Sigmoid colon (tissue), 7 donors: ENCODE results near the gene PATJ. TPM values are rescaled to one million over a fixed set of nuclear protein-coding genes. Genes with fewer than 3 reads are reported as not detected.
"Not testable (repeated sequence)": the region's sequence is repeated elsewhere in the genome, so short reads cannot be mapped to it uniquely, and the experiment has no call there.

ENCODE experiments used
- DNase-seq: peaks from one replicate; pipeline ENCODE4 v3.0.0-alpha.2; 2019
- H3K27ac ChIP-seq, 4 donors: fragments of 200-600 bp; sonication (generic); one replicate each; pipeline ENCODE4 v1.5.1; 2016 to 2019; ENCODE audit warnings: mild to moderate bottlenecking in 1 of 4
- H3K27me3 ChIP-seq, 3 donors: fragments of 200-600 bp; sonication (generic); one replicate each; pipeline ENCODE4 v1.5.1; 2019; ENCODE audit warnings: mild to moderate bottlenecking in 1 of 3
- H3K36me3 ChIP-seq, 4 donors: fragments of 200-600 bp; sonication (generic); one replicate each; pipeline ENCODE4 v1.5.1; 2016 to 2019
- H3K4me1 ChIP-seq, 4 donors: fragments of 200-600 bp; sonication (generic); one replicate each; pipeline ENCODE4 v1.5.1; 2017 to 2019
- H3K4me3 ChIP-seq, 4 donors: fragments of 200-600 bp; sonication (generic); one replicate each; pipeline ENCODE4 v1.5.1; 2017 to 2019; ENCODE audit warnings: mild to moderate bottlenecking in 2 of 4, moderate library complexity in 1 of 4
- H3K9me3 ChIP-seq, 4 donors: fragments of 200-600 bp in 3 of 4; sonication (generic) in 3 of 4; one replicate each; pipeline versions ENCODE4 v1.5.1 to v1.6.1; 2013 to 2019
- CTCF ChIP-seq, 4 experiments: fragments of 450-650 bp in 3 of 4; fragments of 200-600 bp in 1 of 4; IDR thresholded peaks; one replicate each; pipeline ENCODE4 v1.5.1; 2016 to 2019; ENCODE audit warnings: antibody characterized with exemption in 4 of 4, mild to moderate bottlenecking in 3 of 4, moderate library complexity in 2 of 4
- EP300 ChIP-seq, 4 donors: sonication (generic); formaldehyde crosslinking; IDR thresholded peaks; one replicate each; pipeline ENCODE4 v1.6.1; 2017; ENCODE audit warnings: antibody characterized with exemption in 4 of 4
- POLR2A ChIP-seq, 2 donors: fragments of 450-650 bp; IDR thresholded peaks; one replicate each; pipeline ENCODE4 v1.6.1; 2016; ENCODE audit warnings: antibody characterized with exemption in 2 of 2, mild to moderate bottlenecking in 2 of 2, moderate library complexity in 2 of 2
- POLR2AphosphoS5 ChIP-seq, 4 donors: sonication (generic); formaldehyde crosslinking; IDR thresholded peaks; one replicate each; pipeline ENCODE4 v1.6.1; 2017; ENCODE audit warnings: antibody characterized with exemption in 4 of 4
- WGBS, 2 donors: extraction: QIAGEN DNeasy Blood & Tissue Kit; methylation state at CpG; one replicate each; pipeline ENCODE4 v1.1.7; 2013; 5-methylcytosine and 5-hydroxymethylcytosine counted together
- intact Hi-C: fragments of 100-400 bp; cut with DNase I; formaldehyde crosslinking; loops from one replicate; pipeline ENCODE4 v1.15.1; 2023
- polyA plus RNA-seq, 3 donors: library from polyadenylated mRNA; stranded (reverse); fragments of 200-250 nt; gene quantifications; one replicate each; pipeline ENCODE4 v1.2.3, GENCODE V29; 2013
- total RNA-seq, 4 donors: library from RNA; depleted of rRNA; stranded (reverse); fragments of >200 nt; gene quantifications; one replicate each; pipeline ENCODE4 v1.1.0, GENCODE V29; 2016
- donor health status: healthy with polysubstance abuse.
- donor health status: Bipolar disorder and iron deficiency.
- donor health status: healthy.

Gene PATJ
- total and polyA plus RNA-seq, 7 donors, result 10.2 to 33.2 (median 21.3) TPM

- 95 to 97% methylated on average over 3 of the region's 3 CpGs for WGBS, 2 donors
- intact Hi-C loops, result no loop called here
- H3K4me3 ChIP-seq, result no peak overlapping the region
- H3K9me3 ChIP-seq, result no peaks in the 10 kb centered on the region
- no peaks in the 10 kb centered on the region for H3K4me1 ChIP-seq
- no peak for DNase-seq
- no peaks in the 10 kb centered on the region for H3K36me3 ChIP-seq
- no peak overlapping the region for H3K27ac ChIP-seq
- no peak for TF ChIP-seq CTCF (IDR thresholded peaks at IDR 0.05)
- no peak for TF ChIP-seq POLR2AphosphoS5 (IDR thresholded peaks at IDR 0.05)
- TF ChIP-seq POLR2A (IDR thresholded peaks at IDR 0.05), result no peak
- no peak for TF ChIP-seq EP300 (IDR thresholded peaks at IDR 0.05)
- no peaks in the 10 kb centered on the region for H3K27me3 ChIP-seq
Observed at GRCh38 chr1:61931587-61932279, 189.5 kb downstream of the PATJ start.

DNA sequence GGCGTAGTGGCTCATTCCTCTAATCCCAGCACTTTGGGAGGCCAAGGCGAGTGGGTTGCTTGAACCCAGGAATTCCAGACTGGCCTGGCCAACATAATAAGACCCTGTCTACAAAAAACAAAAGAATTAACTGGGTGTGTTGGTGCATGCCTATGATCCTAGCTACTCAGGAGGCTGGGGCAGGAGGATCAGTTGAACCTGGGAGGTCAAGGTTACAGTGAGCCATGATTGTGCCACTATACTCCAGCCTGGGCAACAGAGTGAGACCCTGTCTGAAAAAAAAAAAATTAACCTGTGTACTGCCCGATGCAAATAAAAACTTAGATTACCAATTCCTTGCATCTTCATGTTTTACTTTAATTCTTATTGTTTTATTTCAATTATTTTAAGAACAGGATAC, 193.2 kb downstream of the PATJ start:
- DNase-seq, result no peak
- H3K4me3 ChIP-seq, result no peak overlapping the region
- no peaks in the 10 kb centered on the region for H3K9me3 ChIP-seq
- intact Hi-C loops, result no loop called here
- no peak for TF ChIP-seq POLR2AphosphoS5 (IDR thresholded peaks at IDR 0.05)
- no peak for TF ChIP-seq CTCF (IDR thresholded peaks at IDR 0.05)
- no peak for TF ChIP-seq EP300 (IDR thresholded peaks at IDR 0.05)
- no peak for TF ChIP-seq POLR2A (IDR thresholded peaks at IDR 0.05)
- H3K36me3 ChIP-seq, result no peaks in the 10 kb centered on the region
- WGBS, 2 donors, result 95 to 97% methylated on average over 3 of the region's 3 CpGs
- H3K27me3 ChIP-seq, result no peaks in the 10 kb centered on the region
- no peak overlapping the region for H3K27ac ChIP-seq
- no peaks in the 10 kb centered on the region for H3K4me1 ChIP-seq

GRCh38 chr1:61936839-61937238, 194.6 kb downstream of the PATJ start:
- 55 to 69% methylated on average over 5 of the region's 5 CpGs for WGBS, 2 donors

DNA sequence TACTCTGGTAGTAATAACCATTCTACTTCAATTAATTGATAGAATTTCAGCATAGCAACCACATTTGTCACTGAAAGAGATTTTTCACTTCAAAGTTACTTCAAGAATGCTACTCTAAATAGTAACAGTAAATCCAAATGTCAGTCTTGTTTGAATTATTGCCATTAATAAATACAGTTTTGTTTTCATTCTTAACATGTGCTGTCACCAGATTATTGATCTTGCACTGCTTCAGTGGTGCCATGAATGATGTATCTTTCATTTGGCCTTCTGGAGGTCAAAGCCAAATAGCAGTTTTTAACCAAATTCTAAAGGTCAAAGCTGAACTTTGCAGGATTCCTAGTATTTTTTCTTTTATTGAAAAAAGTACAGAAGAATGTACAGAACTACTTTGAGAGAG, 199.5 kb downstream of the PATJ start:
- H3K27me3 ChIP-seq, result no peaks in the 10 kb centered on the region
- no peaks in the 10 kb centered on the region for H3K9me3 ChIP-seq
- H3K4me1 ChIP-seq, result no peaks in the 10 kb centered on the region
- intact Hi-C loops, result no loop called here
- no peaks in the 10 kb centered on the region for H3K36me3 ChIP-seq
- no peak for DNase-seq
- no peak overlapping the region for H3K27ac ChIP-seq
- H3K4me3 ChIP-seq, result no peak overlapping the region
- TF ChIP-seq POLR2AphosphoS5 (IDR thresholded peaks at IDR 0.05) (no peak), CTCF (IDR thresholded peaks at IDR 0.05) (no peak), EP300 (IDR thresholded peaks at IDR 0.05) (no peak), POLR2A (IDR thresholded peaks at IDR 0.05) (no peak)

More at GRCh38 chr1:61936839-61937238, 194.6 kb downstream of the PATJ start:
- no peaks in the 10 kb centered on the region for H3K4me1 ChIP-seq
- no peak for TF ChIP-seq CTCF (IDR thresholded peaks at IDR 0.05)
- no peak for TF ChIP-seq POLR2A (IDR thresholded peaks at IDR 0.05)
- no peak for TF ChIP-seq POLR2AphosphoS5 (IDR thresholded peaks at IDR 0.05)
- TF ChIP-seq EP300 (IDR thresholded peaks at IDR 0.05), result no peak
- intact Hi-C loops, result no loop called here
- H3K27ac ChIP-seq, result no peak overlapping the region
- H3K36me3 ChIP-seq, result no peaks in the 10 kb centered on the region
- DNase-seq, result no peak
- no peaks in the 10 kb centered on the region for H3K9me3 ChIP-seq
- no peak overlapping the region for H3K4me3 ChIP-seq
- no peaks in the 10 kb centered on the region for H3K27me3 ChIP-seq

- DNase-seq, result no peak
- no peak for TF ChIP-seq POLR2A (IDR thresholded peaks at IDR 0.05)
- 96 to 97% methylated on average over 5 of the region's 5 CpGs for WGBS, 2 donors
- Histone ChIP-seq H3K36me3 (no peaks in the 10 kb centered on the region), H3K4me3 (no peak overlapping the region), H3K9me3 (no peaks in the 10 kb centered on the region), H3K27me3 (no peaks in the 10 kb centered on the region), H3K4me1 (no peaks in the 10 kb centered on the region), H3K27ac (no peak overlapping the region)
- intact Hi-C loops, result no loop called here
Observed at GRCh38 chr1:61942856-61943255, 200.6 kb downstream of the PATJ start.

DNA sequence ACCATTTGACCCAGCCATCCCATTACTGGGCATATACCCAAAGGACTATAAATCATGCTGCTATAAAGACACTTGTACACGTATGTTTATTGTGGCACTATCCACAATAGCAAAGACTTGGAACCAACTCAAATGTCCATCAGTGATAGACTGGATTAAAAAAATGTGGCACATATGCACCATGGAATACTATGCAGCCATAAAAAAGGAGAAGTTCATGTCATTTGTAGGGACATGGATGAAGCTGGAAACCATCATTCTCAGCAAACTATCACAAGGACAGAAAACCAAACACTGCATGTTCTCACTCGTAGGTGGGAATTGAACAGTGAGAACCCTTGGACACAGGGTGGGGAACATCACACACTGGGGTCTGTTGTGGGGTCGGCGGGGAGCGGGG, 206.4 kb downstream of the PATJ start:
- 63 to 82% methylated on average over 5 of the region's 5 CpGs for WGBS, 2 donors
- H3K4me3 ChIP-seq, intact Hi-C loops, H3K4me1 ChIP-seq, DNase-seq, H3K27ac ChIP-seq, H3K27me3 ChIP-seq, H3K36me3 ChIP-seq, H3K9me3 ChIP-seq: not testable (repeated sequence)
